H1 (cell line): ENCODE results near the gene TMEM266. TPM values are rescaled to one million over a fixed set of nuclear protein-coding genes. Genes with fewer than 3 reads are reported as not detected.

ENCODE experiments used
- CTCF ChIA-PET: fragments of 300-600 bp; sonication (Branson Sonifier 250); formaldehyde crosslinking; loops from one replicate; lab custom pipeline; 2021; ENCODE audit not compliant: partially characterized antibody; lab: Charles Lee
- POLR2A ChIA-PET: fragments of 300-600 bp; sonication (Branson Sonifier 250); formaldehyde crosslinking; loops from one replicate; lab custom pipeline; 2021; ENCODE audit warnings: inconsistent platforms; ENCODE audit not compliant: partially characterized antibody; lab: Charles Lee
- DNase-seq, 2 experiments: peaks; one replicate each; pipeline versions ENCODE4 v3.0.0 to v3.0.0-alpha.2; 2010 to 2022; ENCODE audit warnings: low spot score in 2 of 2, low read depth in 1 of 2, mixed read lengths in 1 of 2
- FAIRE-seq: peaks from 2 replicates; lab custom pipeline; 2011; peaks lifted over from hg19 to GRCh38; lab: Jason Lieb, UNC
- H2AFZ ChIP-seq: 2 replicates; pipeline ENCODE4 v1.8.1; 2012; ENCODE audit warnings: low read length, inconsistent platforms
- H2AK5ac ChIP-seq: 2 replicates; pipeline ENCODE4 v1.6.1; 2013; ENCODE audit warnings: low read depth, low read length
- H2BK120ac ChIP-seq: replicated peaks from 2 replicates; pipeline ENCODE3; 2013; ENCODE audit warnings: low read depth, low read length, inconsistent platforms
- H2BK12ac ChIP-seq: 2 replicates; pipeline ENCODE4 v1.6.1; 2013; ENCODE audit warnings: low read depth, low read length
- H2BK15ac ChIP-seq: 2 replicates; pipeline ENCODE4 v1.6.1; 2013; ENCODE audit warnings: low read length
- H2BK20ac ChIP-seq: 2 replicates; pipeline ENCODE4 v1.6.1; 2013; ENCODE audit warnings: low read length
- H2BK5ac ChIP-seq: 2 replicates; pipeline ENCODE4 v1.6.1; 2013; ENCODE audit warnings: low read depth, low read length
- H3K14ac ChIP-seq: 2 replicates; pipeline ENCODE4 v1.6.1; 2013; ENCODE audit warnings: inconsistent platforms; ENCODE audit not compliant: insufficient read length
- H3K18ac ChIP-seq: 2 replicates; pipeline ENCODE4 v1.6.1; 2013; ENCODE audit warnings: low read length; ENCODE audit errors: extremely low read depth
- H3K23ac ChIP-seq: 2 replicates; pipeline ENCODE4 v1.6.1; 2013; ENCODE audit warnings: inconsistent platforms; ENCODE audit not compliant: insufficient read length
- H3K23me2 ChIP-seq: 2 replicates; pipeline ENCODE4 v1.6.1; 2013; ENCODE audit warnings: low read depth, low read length
- H3K27ac ChIP-seq: 2 replicates; pipeline ENCODE4 v1.6.1; 2011; ENCODE audit warnings: low read depth, low read length, inconsistent platforms
- H3K27me3 ChIP-seq, 4 experiments: replicated peaks in 1 of 4; 1 replicate in 1 of 4; 2 replicates in 3 of 4; pipeline versions ENCODE4 v1.6.1 to v1.8.1; 2011 to 2013; ENCODE audit warnings: low read length in 3 of 4, mild to moderate bottlenecking in 3 of 4, inconsistent platforms in 2 of 4, mixed read lengths in 2 of 4, moderate library complexity in 1 of 4; ENCODE audit not compliant: control insufficient read depth in 3 of 4, insufficient read depth in 3 of 4; ENCODE audit errors: extremely low read depth in 1 of 4
- H3K36me3 ChIP-seq, 4 experiments: 2 replicates each; pipeline versions ENCODE4 v1.6.1 to v1.8.1; 2011 to 2013; ENCODE audit warnings: mild to moderate bottlenecking in 4 of 4, low read length in 3 of 4, moderate library complexity in 2 of 4, control low read depth in 1 of 4, inconsistent platforms in 1 of 4; ENCODE audit not compliant: insufficient read depth in 4 of 4, control insufficient read depth in 2 of 4
- H3K4ac ChIP-seq: replicated peaks from 2 replicates; pipeline ENCODE3; 2013; ENCODE audit warnings: low read length, low read depth, mixed read lengths, inconsistent platforms; ENCODE audit not compliant: insufficient read length
- H3K4me1 ChIP-seq, 4 experiments: replicated peaks in 1 of 4; 1 replicate in 1 of 4; 2 replicates in 3 of 4; pipeline versions ENCODE4 v1.6.1 to v1.8.1; 2011 to 2013; ENCODE audit warnings: low read length in 3 of 4, inconsistent platforms in 2 of 4, mixed read lengths in 1 of 4; ENCODE audit not compliant: insufficient read depth in 4 of 4, control insufficient read depth in 3 of 4
- H3K4me2 ChIP-seq, 2 experiments: 2 replicates each; pipeline versions ENCODE4 v1.6.1 to v1.8.1; 2011 to 2013; ENCODE audit warnings: low read depth in 2 of 2, low read length in 2 of 2, control low read depth in 1 of 2, inconsistent platforms in 1 of 2, mild to moderate bottlenecking in 1 of 2; ENCODE audit not compliant: insufficient read depth in 1 of 2
- H3K4me3 ChIP-seq, 4 experiments: fragments of 200-600, 300-600 bp in 1 of 4; sonication (generic), shearing (Covaris generic), sonication (Bioruptor Twin) in 1 of 4; 2 replicates each; pipeline versions ENCODE4 v1.5.1 to v1.8.1; 2011 to 2016; ENCODE audit warnings: low read length in 4 of 4, low read depth in 3 of 4, control low read depth in 2 of 4, inconsistent platforms in 2 of 4, mild to moderate bottlenecking in 2 of 4, mixed read lengths in 1 of 4, moderate library complexity in 1 of 4; ENCODE audit not compliant: insufficient read depth in 2 of 4; ENCODE audit errors: extremely low read depth in 1 of 4
- H3K56ac ChIP-seq: replicated peaks from 2 replicates; pipeline ENCODE3; 2013; ENCODE audit warnings: low read depth, mild to moderate bottlenecking, mixed read lengths, low read length, inconsistent platforms; ENCODE audit not compliant: insufficient read length
- H3K79me1 ChIP-seq: 2 replicates; pipeline ENCODE4 v1.6.1; 2013; ENCODE audit warnings: low read depth, low read length, control low read depth
- H3K79me2 ChIP-seq, 2 experiments: 2 replicates each; pipeline versions ENCODE4 v1.6.1 to v1.8.1; 2012 to 2013; ENCODE audit warnings: low read length in 2 of 2, mild to moderate bottlenecking in 2 of 2, inconsistent platforms in 1 of 2; ENCODE audit not compliant: insufficient read depth in 2 of 2, control insufficient read depth in 1 of 2
- H3K9ac ChIP-seq, 4 experiments: replicated peaks in 1 of 4; 1 replicate in 1 of 4; 2 replicates in 3 of 4; pipeline versions ENCODE4 v1.6.1 to v1.8.1; 2011 to 2013; ENCODE audit warnings: low read depth in 3 of 4, low read length in 3 of 4, control low read depth in 2 of 4, mild to moderate bottlenecking in 2 of 4, moderate library complexity in 2 of 4, inconsistent platforms in 1 of 4; ENCODE audit errors: extremely low read depth in 1 of 4
- H3K9me3 ChIP-seq, 2 experiments: 2 replicates each; pipeline versions ENCODE4 v1.6.1 to v1.8.1; 2012 to 2013; ENCODE audit warnings: mild to moderate bottlenecking in 2 of 2, moderate library complexity in 2 of 2, control low read depth in 1 of 2, inconsistent platforms in 1 of 2, low read depth in 1 of 2, low read length in 1 of 2, mixed read lengths in 1 of 2; ENCODE audit not compliant: insufficient read depth in 2 of 2
- H4K20me1 ChIP-seq, 2 experiments: replicated peaks in 1 of 2; 2 replicates each; pipeline versions ENCODE3 to v1.8.1; 2011 to 2013; ENCODE audit warnings: inconsistent platforms in 2 of 2, low read length in 2 of 2, mild to moderate bottlenecking in 1 of 2; ENCODE audit not compliant: insufficient read depth in 2 of 2, control insufficient read depth in 1 of 2
- H4K5ac ChIP-seq: 2 replicates; pipeline ENCODE4 v1.6.1; 2013; ENCODE audit warnings: low read length, low read depth, mixed read lengths, inconsistent platforms; ENCODE audit not compliant: insufficient read length
- H4K8ac ChIP-seq: 2 replicates; pipeline ENCODE4 v1.8.0; 2013; ENCODE audit warnings: mild to moderate bottlenecking, moderate library complexity, low read length, inconsistent platforms; ENCODE audit not compliant: insufficient read depth; ENCODE audit errors: extremely low read depth
- H4K91ac ChIP-seq: replicated peaks from 2 replicates; pipeline ENCODE3; 2013; ENCODE audit warnings: low read length, mixed read lengths, inconsistent platforms; ENCODE audit not compliant: insufficient read length
- CHD2 ChIP-seq: IDR thresholded peaks from 2 replicates; pipeline ENCODE4 v1.6.1; 2012; ENCODE audit warnings: low read length, improper control_type of control experiment
- EGR1 ChIP-seq: IDR thresholded peaks from 2 replicates; pipeline ENCODE4 v1.6.1; 2011; ENCODE audit warnings: low read depth, low read length, borderline replicate concordance
- HDAC2 ChIP-seq, 2 experiments: fragments of 300-600 bp in 1 of 2; sonication (generic) in 1 of 2; IDR thresholded peaks; 2 replicates each; pipeline ENCODE4 v1.6.1; 2011 to 2012; ENCODE audit warnings: low read depth in 2 of 2, low read length in 2 of 2, mild to moderate bottlenecking in 2 of 2, moderate library complexity in 2 of 2, borderline replicate concordance in 1 of 2, inconsistent platforms in 1 of 2
- MAFK ChIP-seq: IDR thresholded peaks from 2 replicates; pipeline ENCODE4 v1.6.1; 2012; ENCODE audit warnings: low read depth, mild to moderate bottlenecking, improper control_type of control experiment, low read length
- WGBS, 2 experiments: shearing (Covaris generic) in 1 of 2; methylation state at CpG; one replicate each; pipeline versions ENCODE4 v1.1.6 to v1.1.7; 2013 to 2015; ENCODE audit warnings: low lambda C conversion rate in 2 of 2, mixed read lengths in 2 of 2, inconsistent platforms in 1 of 2, low coverage in 1 of 2, missing lambda C conversion rate in 1 of 2; ENCODE audit not compliant: insufficient replicate concordance in 2 of 2, insufficient coverage in 1 of 2, insufficient read length in 1 of 2; ENCODE audit errors: extremely low coverage in 1 of 2, missing lambda C conversion rate in 1 of 2; 5-methylcytosine and 5-hydroxymethylcytosine counted together
- polyA plus RNA-seq, 7 experiments: library from polyadenylated mRNA; depleted of rRNA in 3 of 7; stranded (reverse) in 5 of 7; unstranded in 2 of 7; fragments of >200 nt in 5 of 7; fragments of 200-250 nt in 2 of 7; gene quantifications; 1 replicate in 5 of 7; 2 replicates in 1 of 7; 4 replicates in 1 of 7; pipeline versions ENCODE4 v1.2.1 to v1.2.3, GENCODE V29; 2011 to 2013; ENCODE audit warnings: missing spikeins in 2 of 7, mixed read lengths in 2 of 7
- total RNA-seq: library from RNA; stranded (reverse); fragmentation: NEBNext Ultra II Directional; extraction: Animal tissue kit (Norgen Biotek cat#: 25700); gene quantifications from 2 replicates; pipeline ENCODE4 v1.2.1, GENCODE V29; 2021

The TMEM266 gene
- total and polyA plus RNA-seq, 2 of the 8 experiments (the other 6 are each of a cell fraction or from before 2014, with no cell fraction given) = 2.6 TPM

DNA sequence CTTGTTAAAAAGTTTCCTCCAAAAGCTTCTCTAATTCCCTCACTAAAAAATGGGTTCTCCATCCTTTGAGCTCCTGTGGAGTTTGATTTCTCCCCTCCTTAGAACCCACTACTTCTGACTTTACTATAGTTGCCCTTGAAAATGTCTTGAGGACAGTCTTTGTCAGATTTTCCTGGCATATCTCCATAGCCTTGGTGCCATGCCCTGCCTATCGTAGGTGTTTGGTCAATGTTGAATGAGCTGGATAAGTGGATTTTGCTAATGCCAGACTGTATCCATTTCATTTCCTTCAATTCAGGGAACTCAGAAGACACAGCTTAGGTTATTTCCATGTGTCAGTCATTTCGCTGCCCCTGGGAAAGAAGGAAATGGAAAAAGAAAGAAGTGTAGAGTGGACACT, 40.6 kb downstream of the TMEM266 start:
- POLR2A ChIA-PET = no interaction called here
- H2BK20ac ChIP-seq = no peak overlapping the region

More for the DNA sequence above, 40.6 kb downstream of the TMEM266 start:
- H3K56ac ChIP-seq = no peak overlapping the region
- no peak overlapping the region for H3K4me3 ChIP-seq
- DNase-seq = no peak
- no peaks in the 10 kb centered on the region for H3K27me3 ChIP-seq
- no peak for TF ChIP-seq CHD2
- no peak for TF ChIP-seq HDAC2 (IDR thresholded peaks at IDR 0.05; ENCODE audit: borderline replicate concordance in 1 of 2, low read depth in 2 of 2, low read length in 2 of 2)
- no peak for TF ChIP-seq MAFK
- no peak for TF ChIP-seq EGR1
- TF ChIP-seq, all 59 proteins: peak for 0
- FAIRE-seq = no peak
- Histone ChIP-seq H3K27ac (no peak overlapping the region), H3K4me1 (peaks cover 0 to 5% (median 2%) of the 10 kb centered on the region in 4 experiments; a peak in 2 of 7 replicates), H4K91ac (no peak overlapping the region), H3K23me2 (0 out of 2 replicates have a peak, but pooled peaks cover 2% of the 10 kb centered on the region), H3K4ac (no peak overlapping the region), H3K18ac (no peak overlapping the region), H4K20me1 (no peaks in the 10 kb centered on the region), H3K4me2 (no peak overlapping the region), H3K36me3 (no peaks in the 10 kb centered on the region), H2BK12ac (no peak overlapping the region), H4K8ac (no peak overlapping the region), H2BK15ac (no peak overlapping the region), H2AK5ac (no peak overlapping the region), H2BK120ac (no peak overlapping the region), H2AFZ (no peak overlapping the region), H3K14ac (no peak overlapping the region), H3K9me3 (no peaks in the 10 kb centered on the region), H4K5ac (no peak overlapping the region), H2BK5ac (no peak overlapping the region), H3K79me2 (no peaks in the 10 kb centered on the region), H3K9ac (no peak overlapping the region), H3K23ac (no peak overlapping the region), H3K79me1 (no peaks in the 10 kb centered on the region)
- CTCF ChIA-PET = interaction anchor here (0.6 to 1.9 kb wide), 5 partner anchors 11 to 113 kb away, joined by 4 to 9 read pairs (median 6); no protein-coding TSS in a partner anchor
- 97% methylated on average over 2 of the region's 2 CpGs; no CpG with 5 or more reads in 1 of the 2 experiments for WGBS, 2 experiments
